Spleen (tissue), 11 donors: ENCODE measurements around the gene TIPIN. TPM values are rescaled to one million over a fixed set of nuclear protein-coding genes. Genes with fewer than 3 reads are reported as not detected.
"Not testable (repeated sequence)": the region's sequence is repeated elsewhere in the genome, so short reads cannot be mapped to it uniquely, and the experiment has no call there.

ENCODE experiments used
- DNase-seq: peaks from one replicate; pipeline ENCODE4 v3.0.0-alpha.2; 2020
- H3K27ac ChIP-seq, 8 donors: fragments of 200-600 bp; sonication (generic) in 7 of 8; 1 replicate in 4 of 8; 2 replicates in 4 of 8; pipeline versions ENCODE4 v1.5.0 to v1.8.0; 2016 to 2021; ENCODE audit warnings: inconsistent platforms in 4 of 8, mild to moderate bottlenecking in 4 of 8, moderate library complexity in 1 of 8
- H3K27me3 ChIP-seq, 7 donors: fragments of 200-600 bp; sonication (generic) in 6 of 7; replicated peaks in 1 of 7; 1 replicate in 4 of 7; 2 replicates in 3 of 7; pipeline versions ENCODE4 v1.5.0 to v1.8.0; 2016 to 2021; ENCODE audit warnings: inconsistent platforms in 3 of 7, mild to moderate bottlenecking in 1 of 7
- H3K36me3 ChIP-seq, 6 donors: fragments of 200-600 bp; sonication (generic) in 5 of 6; 1 replicate in 4 of 6; 2 replicates in 2 of 6; pipeline versions ENCODE4 v1.5.0 to v1.8.0; 2016 to 2021; ENCODE audit warnings: inconsistent platforms in 2 of 6
- H3K4me1 ChIP-seq, 6 donors: fragments of 200-600 bp; sonication (generic) in 5 of 6; 1 replicate in 3 of 6; 2 replicates in 3 of 6; pipeline versions ENCODE4 v1.5.0 to v1.8.0; 2016 to 2021; ENCODE audit warnings: inconsistent platforms in 3 of 6
- H3K4me3 ChIP-seq, 8 donors: fragments of 200-600 bp; sonication (generic) in 7 of 8; 1 replicate in 4 of 8; 2 replicates in 4 of 8; pipeline versions ENCODE4 v1.5.0 to v1.8.0; 2016 to 2021; ENCODE audit warnings: inconsistent platforms in 4 of 8, mild to moderate bottlenecking in 4 of 8, moderate library complexity in 2 of 8
- H3K9me3 ChIP-seq, 8 donors: fragments of 200-600 bp; sonication (generic) in 7 of 8; 1 replicate in 4 of 8; 2 replicates in 4 of 8; pipeline versions ENCODE4 v1.5.0 to v1.8.0; 2016 to 2021; ENCODE audit warnings: inconsistent platforms in 4 of 8
- CTCF ChIP-seq, 11 experiments: fragments of 200-600 bp in 7 of 11; fragments of 450-650 bp in 4 of 11; sonication (generic) in 4 of 11; IDR thresholded peaks in 8 of 11; conservative IDR thresholded peaks in 3 of 11; 1 replicate in 7 of 11; 2 replicates in 4 of 11; pipeline versions ENCODE4 v1.4.0 to v1.8.0; 2016 to 2021; ENCODE audit warnings: antibody characterized with exemption in 11 of 11, inconsistent platforms in 4 of 11, mild to moderate bottlenecking in 1 of 11
- POLR2A ChIP-seq, 3 donors: fragments of 450-650 bp; IDR thresholded peaks; one replicate each; pipeline ENCODE4 v1.5.1; 2017; ENCODE audit warnings: antibody characterized with exemption in 3 of 3, mild to moderate bottlenecking in 1 of 3
- POLR2AphosphoS5 ChIP-seq, 3 donors: sonication (generic); formaldehyde crosslinking; IDR thresholded peaks; one replicate each; pipeline ENCODE4 v1.5.1; 2017; ENCODE audit warnings: antibody characterized with exemption in 3 of 3
- WGBS, 5 donors: extraction: QIAGEN DNeasy Blood & Tissue Kit in 3 of 5; methylation state at CpG; one replicate each; pipeline versions ENCODE4 v1.1.5 to v1.1.7; 2013 to 2018; 5-methylcytosine and 5-hydroxymethylcytosine counted together
- intact Hi-C: fragments of 100-400 bp; cut with DNase I; formaldehyde crosslinking; loops from one replicate; pipeline ENCODE4 v1.15.0; 2023; ENCODE audit warnings: low total_unique reads
- polyA plus RNA-seq, 3 donors: library from polyadenylated mRNA; stranded (reverse); fragments of 200-250 nt; gene quantifications; one replicate each; pipeline ENCODE4 v1.2.1, GENCODE V29; 2013
- total RNA-seq, 7 donors: library from RNA; depleted of rRNA in 3 of 7; stranded (reverse); fragments of >200 nt in 3 of 7; fragmentation: NEBNext Ultra II Directional in 4 of 7; extraction: Animal tissue kit (Norgen Biotek cat#: 25700) in 4 of 7; gene quantifications; one replicate each; pipeline versions ENCODE4 v1.1.0 to v1.2.1, GENCODE V29; 2016 to 2021
- donor health status: healthy with polysubstance abuse.
- donor health status: DM: no; HTN: no; CAD: no; lungs with moderate emphysema.
- donor health status: DM: no; HTN: no; CAD: no.
- donor health status: Bipolar disorder and iron deficiency.
- donor health status: healthy.
- donor health status: DM: no; HTN: no; CAD: no.
- donor health status: DM: yes; HTN: yes; CAD: no.

The TIPIN gene
- total and polyA plus RNA-seq, 10 donors = 2.7 to 9.4 (median 6.6) TPM

GRCh38 chr15:66394915-66395314, 38.4 kb upstream of the TIPIN start:
- no peak for DNase-seq
- no peaks in the 10 kb centered on the region for H3K9me3 ChIP-seq
- H3K36me3 ChIP-seq = peaks cover 0 to 40% (median 0%) of the 10 kb centered on the region in 6 donors
- peaks cover 14 to 89% (median 40%) of the 10 kb centered on the region in 6 donors for H3K4me1 ChIP-seq
- WGBS, 5 donors = 88 to 100% (median 98%) methylated on average over 1 of the region's 1 CpG
- TF ChIP-seq POLR2AphosphoS5 (IDR thresholded peaks at IDR 0.05) (no peak), POLR2A (IDR thresholded peaks at IDR 0.05) (no peak), CTCF (IDR thresholded peaks at IDR 0.05 in 8 of 11, conservative IDR thresholded peaks at IDR 0.05 in 3 of 11) (no peak)
- H3K4me3 ChIP-seq = no peak overlapping the region
- H3K27me3 ChIP-seq = no peaks in the 10 kb centered on the region
- intact Hi-C loops = no loop called here
- no peak overlapping the region for H3K27ac ChIP-seq

GRCh38 chr15:66394472-66394871, 38.0 kb upstream of the TIPIN start:
- H3K9me3 ChIP-seq = no peaks in the 10 kb centered on the region
- 83 to 100% (median 91%) methylated on average over 1 of the region's 1 CpG for WGBS, 5 donors
- TF ChIP-seq CTCF (IDR thresholded peaks at IDR 0.05 in 8 of 11, conservative IDR thresholded peaks at IDR 0.05 in 3 of 11) = no peak
- TF ChIP-seq POLR2AphosphoS5 (IDR thresholded peaks at IDR 0.05) = no peak
- no peak for TF ChIP-seq POLR2A (IDR thresholded peaks at IDR 0.05)
- peaks cover 18 to 90% (median 44%) of the 10 kb centered on the region in 6 donors for H3K4me1 ChIP-seq
- H3K36me3 ChIP-seq = peaks cover 0 to 37% (median 0%) of the 10 kb centered on the region in 6 donors
- no peak overlapping the region for H3K27ac ChIP-seq
- H3K27me3 ChIP-seq = no peaks in the 10 kb centered on the region
- H3K4me3 ChIP-seq = no peak overlapping the region
- no peak for DNase-seq
- intact Hi-C loops = no loop called here

GRCh38 chr15:66393037-66393436, 36.6 kb upstream of the TIPIN start:
- Histone ChIP-seq H3K36me3 (peaks cover 0 to 23% (median 0%) of the 10 kb centered on the region in 6 donors), H3K4me1 (peaks cover 30 to 90% (median 58%) of the 10 kb centered on the region in 6 donors), H3K27ac (peak overlapping the region in 1 of 8 donors; percentile 28)
- 44 to 93% (median 72%) methylated on average over 1 of the region's 1 CpG for WGBS, 5 donors
- H3K9me3 ChIP-seq, DNase-seq, H3K27me3 ChIP-seq, intact Hi-C loops, H3K4me3 ChIP-seq: not testable (repeated sequence)

- intact Hi-C loops = no loop called here
- Histone ChIP-seq H3K27me3 (no peaks in the 10 kb centered on the region), H3K36me3 (peaks cover 0 to 3% (median 0%) of the 10 kb centered on the region in 6 donors), H3K27ac (peak overlapping the region in 6 of 8 donors; percentile 20 to 79 (median 52)), H3K4me1 (peaks cover 38 to 93% (median 71%) of the 10 kb centered on the region in 6 donors), H3K4me3 (peak overlapping the region in 1 of 8 donors; percentile 30), H3K9me3 (no peaks in the 10 kb centered on the region)
- 2 to 22% (median 13%) methylated on average over 1 of the region's 1 CpG for WGBS, 5 donors
- TF ChIP-seq POLR2A (IDR thresholded peaks at IDR 0.05) (no peak), CTCF (IDR thresholded peaks at IDR 0.05 in 8 of 11, conservative IDR thresholded peaks at IDR 0.05 in 3 of 11) (no peak), POLR2AphosphoS5 (IDR thresholded peaks at IDR 0.05) (peak in 1 of 3 donors; percentile 92)
- DNase-seq = no peak
These were observed 34.2 kb upstream of the TIPIN start for GRCh38 chr15:66390678-66391077.
